ENCODE data around the gene HMGB4. TPM values are rescaled to one million over a fixed set of nuclear protein-coding genes. Genes with fewer than 3 reads are reported as not detected.

Gene HMGB4
- total and polyA plus RNA-seq, 2 of the 4 experiments (the other 2 are of a cell fraction): not detected

- Histone ChIP-seq H3K4me2 (ENCODE audit: low read depth, low read length) (no peak overlapping the region), H2AFZ (replicated peaks; ENCODE audit: low read length, poor library complexity) (no peak overlapping the region), H2AK5ac (ENCODE audit: low read depth, low read length) (no peak overlapping the region), H2BK5ac (ENCODE audit: low read depth, low read length, poor library complexity, severe bottlenecking) (no peak overlapping the region), H2BK120ac (ENCODE audit: low read depth, low read length) (no peak overlapping the region), H4K20me1 (ENCODE audit: insufficient read depth, low read length) (no peaks in the 10 kb centered on the region), H3K27me3 (ENCODE audit: control insufficient read depth, insufficient read depth, low read length) (no peaks in the 10 kb centered on the region), H4K5ac (ENCODE audit: low read depth, low read length) (no peak overlapping the region), H3K79me1 (ENCODE audit: low read depth in 1 of 2, low read length in 2 of 2) (no peaks in the 10 kb centered on the region), H3K23ac (ENCODE audit: low read depth, low read length) (no peak overlapping the region), H3K36me3 (ENCODE audit: control insufficient read depth, insufficient read depth, low read length) (no peaks in the 10 kb centered on the region), H3K9me3 (ENCODE audit: control insufficient read depth, insufficient read depth, low read length) (peaks cover 43% of the 10 kb centered on the region), H2BK15ac (ENCODE audit: low read depth, low read length) (no peak overlapping the region), H4K8ac (ENCODE audit: low read depth in 2 of 2, low read length in 2 of 2) (no peak overlapping the region), H2AK9ac (replicated peaks; ENCODE audit: low read depth, low read length, poor library complexity) (no peak overlapping the region), H3K4ac (ENCODE audit: low read depth, low read length) (no peak overlapping the region), H3K56ac (ENCODE audit: extremely low read depth, insufficient read depth, low read length) (no peak overlapping the region), H3K14ac (replicated peaks; ENCODE audit: low read depth, low read length) (no peak overlapping the region), H3K27ac (ENCODE audit: insufficient read depth, low read length) (no peak overlapping the region), H4K91ac (ENCODE audit: insufficient read depth, low read depth, low read length) (no peak overlapping the region), H3K9me1 (ENCODE audit: insufficient read depth, low read length) (no peaks in the 10 kb centered on the region), H3K9ac (ENCODE audit: low read depth, low read length) (no peak overlapping the region), H3K4me1 (ENCODE audit: control insufficient read depth, insufficient read depth, low read length) (no peaks in the 10 kb centered on the region), H3K18ac (ENCODE audit: low read depth, low read length) (no peak overlapping the region), H3K4me3 (ENCODE audit: insufficient read depth, low read depth, low read length) (no peak overlapping the region), H2BK20ac (ENCODE audit: low read depth, low read length) (no peak overlapping the region)
- in situ Hi-C loops (cut with MboI; ENCODE audit: low sequenced_read_pairs) (no loop called here), intact Hi-C loops (cut with micrococcal nuclease) (no loop called here), dilution Hi-C loops (cut with HindIII; ENCODE audit: low sequenced_read_pairs, unreplicated experiment) (no loop called here)
- no TSS peak for BruUV-seq (replicated peaks)
- DNase-seq (no peak), ATAC-seq (ENCODE audit: low read depth) (no peak)
- CTCF ChIA-PET: no interaction called here
- WGBS, 2 experiments (ENCODE audit: extremely low coverage in 2 of 2, insufficient read length in 1 of 2): 20% methylated on average over 1 of the region's 6 CpGs; no CpG with 5 or more reads in 1 of the 2 experiments
- TF ChIP-seq RFX5 (IDR thresholded peaks at IDR 0.05; ENCODE audit: low read depth, low read length) (no peak), RCOR1 (IDR thresholded peaks at IDR 0.05; ENCODE audit: insufficient replicate concordance, low read length) (no peak), POLR2A (IDR thresholded peaks at IDR 0.05; ENCODE audit: low read depth, low read length) (no peak), NFE2L2 (IDR thresholded peaks at IDR 0.05; ENCODE audit: low read depth, low read length) (no peak), FOS (IDR thresholded peaks at IDR 0.05; ENCODE audit: low read depth, low read length) (no peak), CEBPB (IDR thresholded peaks at IDR 0.05; ENCODE audit: low read depth, low read length) (no peak), RAD21 (IDR thresholded peaks at IDR 0.05; ENCODE audit: low read length) (no peak), MAFK (IDR thresholded peaks at IDR 0.05; ENCODE audit: low read depth, low read length) (no peak), USF2 (IDR thresholded peaks at IDR 0.05; ENCODE audit: low read depth, low read length) (no peak), MXI1 (IDR thresholded peaks at IDR 0.05; ENCODE audit: borderline replicate concordance, low read depth, low read length) (no peak), BHLHE40 (IDR thresholded peaks at IDR 0.05; ENCODE audit: low read depth, low read length) (no peak), ELK1 (IDR thresholded peaks at IDR 0.05; ENCODE audit: borderline replicate concordance, low read depth, low read length) (no peak), MAZ (IDR thresholded peaks at IDR 0.05; ENCODE audit: borderline replicate concordance, low read depth, low read length) (no peak), CHD1 (IDR thresholded peaks at IDR 0.05; ENCODE audit: low read depth, low read length) (no peak), SMC3 (IDR thresholded peaks at IDR 0.05; ENCODE audit: low read depth, low read length) (no peak)
- TF ChIP-seq, protein P1, sequence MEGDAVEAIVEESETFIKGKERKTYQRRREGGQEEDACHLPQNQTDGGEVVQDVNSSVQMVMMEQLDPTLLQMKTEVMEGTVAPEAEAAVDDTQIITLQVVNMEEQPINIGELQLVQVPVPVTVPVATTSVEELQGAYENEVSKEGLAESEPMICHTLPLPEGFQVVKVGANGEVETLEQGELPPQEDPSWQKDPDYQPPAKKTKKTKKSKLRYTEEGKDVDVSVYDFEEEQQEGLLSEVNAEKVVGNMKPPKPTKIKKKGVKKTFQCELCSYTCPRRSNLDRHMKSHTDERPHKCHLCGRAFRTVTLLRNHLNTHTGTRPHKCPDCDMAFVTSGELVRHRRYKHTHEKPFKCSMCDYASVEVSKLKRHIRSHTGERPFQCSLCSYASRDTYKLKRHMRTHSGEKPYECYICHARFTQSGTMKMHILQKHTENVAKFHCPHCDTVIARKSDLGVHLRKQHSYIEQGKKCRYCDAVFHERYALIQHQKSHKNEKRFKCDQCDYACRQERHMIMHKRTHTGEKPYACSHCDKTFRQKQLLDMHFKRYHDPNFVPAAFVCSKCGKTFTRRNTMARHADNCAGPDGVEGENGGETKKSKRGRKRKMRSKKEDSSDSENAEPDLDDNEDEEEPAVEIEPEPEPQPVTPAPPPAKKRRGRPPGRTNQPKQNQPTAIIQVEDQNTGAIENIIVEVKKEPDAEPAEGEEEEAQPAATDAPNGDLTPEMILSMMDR (conservative IDR thresholded peaks at IDR 0.05; ENCODE audit: low read depth, low read length): no peak
- POLR2A ChIA-PET (ENCODE audit: unreplicated experiment): no interaction called here
Observed at GRCh38 chr1:33822396-33822795, 41.5 kb upstream of the HMGB4 start.
